ENCODE results near the gene IPCEF1.

The IPCEF1 gene

DNA sequence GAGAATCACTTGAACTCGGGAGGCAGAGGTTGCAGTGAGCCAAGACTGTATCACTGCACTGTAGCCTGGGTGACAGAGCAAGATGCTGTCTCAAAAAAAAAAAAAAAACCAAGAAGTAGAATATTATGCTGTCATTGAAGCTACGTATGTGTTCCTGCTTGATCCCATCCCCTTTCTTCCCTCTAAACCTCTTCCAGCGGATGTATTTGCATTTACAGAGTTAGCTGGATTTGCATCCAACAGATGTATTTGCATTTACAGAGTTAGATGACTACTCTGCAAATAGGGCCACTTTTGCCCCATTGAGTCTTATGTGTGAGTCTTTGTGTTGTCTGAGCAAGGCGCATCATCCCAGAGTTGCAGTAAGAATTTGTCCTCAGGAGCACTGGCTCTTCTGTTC is 24.9 kb upstream of the IPCEF1 start (continued):
- TF ChIP-seq, protein P1, sequence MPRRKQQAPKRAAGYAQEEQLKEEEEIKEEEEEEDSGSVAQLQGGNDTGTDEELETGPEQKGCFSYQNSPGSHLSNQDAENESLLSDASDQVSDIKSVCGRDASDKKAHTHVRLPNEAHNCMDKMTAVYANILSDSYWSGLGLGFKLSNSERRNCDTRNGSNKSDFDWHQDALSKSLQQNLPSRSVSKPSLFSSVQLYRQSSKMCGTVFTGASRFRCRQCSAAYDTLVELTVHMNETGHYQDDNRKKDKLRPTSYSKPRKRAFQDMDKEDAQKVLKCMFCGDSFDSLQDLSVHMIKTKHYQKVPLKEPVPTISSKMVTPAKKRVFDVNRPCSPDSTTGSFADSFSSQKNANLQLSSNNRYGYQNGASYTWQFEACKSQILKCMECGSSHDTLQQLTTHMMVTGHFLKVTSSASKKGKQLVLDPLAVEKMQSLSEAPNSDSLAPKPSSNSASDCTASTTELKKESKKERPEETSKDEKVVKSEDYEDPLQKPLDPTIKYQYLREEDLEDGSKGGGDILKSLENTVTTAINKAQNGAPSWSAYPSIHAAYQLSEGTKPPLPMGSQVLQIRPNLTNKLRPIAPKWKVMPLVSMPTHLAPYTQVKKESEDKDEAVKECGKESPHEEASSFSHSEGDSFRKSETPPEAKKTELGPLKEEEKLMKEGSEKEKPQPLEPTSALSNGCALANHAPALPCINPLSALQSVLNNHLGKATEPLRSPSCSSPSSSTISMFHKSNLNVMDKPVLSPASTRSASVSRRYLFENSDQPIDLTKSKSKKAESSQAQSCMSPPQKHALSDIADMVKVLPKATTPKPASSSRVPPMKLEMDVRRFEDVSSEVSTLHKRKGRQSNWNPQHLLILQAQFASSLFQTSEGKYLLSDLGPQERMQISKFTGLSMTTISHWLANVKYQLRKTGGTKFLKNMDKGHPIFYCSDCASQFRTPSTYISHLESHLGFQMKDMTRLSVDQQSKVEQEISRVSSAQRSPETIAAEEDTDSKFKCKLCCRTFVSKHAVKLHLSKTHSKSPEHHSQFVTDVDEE (CRISPR knock-in tag; IDR thresholded peaks at IDR 0.05) = no peak
- TF ChIP-seq ZNF70 (CRISPR knock-in tag; IDR thresholded peaks at IDR 0.05) = no peak
- TF ChIP-seq TOX (CRISPR knock-in tag; IDR thresholded peaks at IDR 0.05; ENCODE audit: borderline replicate concordance) = no peak
- no peak for TF ChIP-seq RARB (CRISPR knock-in tag; IDR thresholded peaks at IDR 0.05)
- TF ChIP-seq ESRRG (CRISPR knock-in tag; IDR thresholded peaks at IDR 0.05) = no peak
- no peak for TF ChIP-seq TCF4 (CRISPR knock-in tag; IDR thresholded peaks at IDR 0.05; ENCODE audit: borderline replicate concordance)
- TF ChIP-seq CSDC2 (CRISPR knock-in tag; IDR thresholded peaks at IDR 0.05) = no peak

DNA sequence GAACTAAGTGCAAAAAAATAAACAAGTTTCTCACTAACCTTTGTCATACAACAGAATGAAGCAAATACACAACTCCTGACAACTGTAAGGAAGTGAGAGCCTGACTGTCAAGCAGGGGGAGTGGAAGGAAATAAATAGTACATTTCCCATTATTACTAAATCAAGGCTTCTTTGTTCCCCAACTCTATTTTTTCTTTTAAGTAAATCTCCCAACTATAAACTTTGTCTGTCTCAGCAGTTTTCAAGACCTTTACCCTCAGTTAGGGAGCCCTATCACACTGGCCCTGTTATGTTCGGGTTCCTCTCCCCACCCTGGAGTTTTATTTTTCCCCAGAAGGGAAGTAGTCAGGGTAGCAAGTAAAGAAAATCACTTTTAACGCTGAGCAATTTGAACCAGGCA is 24.1 kb upstream of the IPCEF1 start:
- no peak for TF ChIP-seq SNAI2 (CRISPR knock-in tag; IDR thresholded peaks at IDR 0.05)
- TF ChIP-seq OSR1 (CRISPR knock-in tag; IDR thresholded peaks at IDR 0.05) = no peak
- TF ChIP-seq, protein P2, sequence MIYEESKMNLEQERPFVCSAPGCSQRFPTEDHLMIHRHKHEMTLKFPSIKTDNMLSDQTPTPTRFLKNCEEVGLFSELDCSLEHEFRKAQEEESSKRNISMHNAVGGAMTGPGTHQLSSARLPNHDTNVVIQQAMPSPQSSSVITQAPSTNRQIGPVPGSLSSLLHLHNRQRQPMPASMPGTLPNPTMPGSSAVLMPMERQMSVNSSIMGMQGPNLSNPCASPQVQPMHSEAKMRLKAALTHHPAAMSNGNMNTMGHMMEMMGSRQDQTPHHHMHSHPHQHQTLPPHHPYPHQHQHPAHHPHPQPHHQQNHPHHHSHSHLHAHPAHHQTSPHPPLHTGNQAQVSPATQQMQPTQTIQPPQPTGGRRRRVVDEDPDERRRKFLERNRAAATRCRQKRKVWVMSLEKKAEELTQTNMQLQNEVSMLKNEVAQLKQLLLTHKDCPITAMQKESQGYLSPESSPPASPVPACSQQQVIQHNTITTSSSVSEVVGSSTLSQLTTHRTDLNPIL (CRISPR knock-in tag; IDR thresholded peaks at IDR 0.05; ENCODE audit: low read depth) = no peak
- TF ChIP-seq, protein P3, sequence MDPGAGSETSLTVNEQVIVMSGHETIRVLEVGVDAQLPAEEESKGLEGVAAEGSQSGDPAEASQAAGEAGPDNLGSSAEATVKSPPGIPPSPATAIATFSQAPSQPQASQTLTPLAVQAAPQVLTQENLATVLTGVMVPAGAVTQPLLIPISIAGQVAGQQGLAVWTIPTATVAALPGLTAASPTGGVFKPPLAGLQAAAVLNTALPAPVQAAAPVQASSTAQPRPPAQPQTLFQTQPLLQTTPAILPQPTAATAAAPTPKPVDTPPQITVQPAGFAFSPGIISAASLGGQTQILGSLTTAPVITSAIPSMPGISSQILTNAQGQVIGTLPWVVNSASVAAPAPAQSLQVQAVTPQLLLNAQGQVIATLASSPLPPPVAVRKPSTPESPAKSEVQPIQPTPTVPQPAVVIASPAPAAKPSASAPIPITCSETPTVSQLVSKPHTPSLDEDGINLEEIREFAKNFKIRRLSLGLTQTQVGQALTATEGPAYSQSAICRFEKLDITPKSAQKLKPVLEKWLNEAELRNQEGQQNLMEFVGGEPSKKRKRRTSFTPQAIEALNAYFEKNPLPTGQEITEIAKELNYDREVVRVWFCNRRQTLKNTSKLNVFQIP (CRISPR knock-in tag; IDR thresholded peaks at IDR 0.05; ENCODE audit: borderline replicate concordance, low read depth) = no peak
- no peak for TF ChIP-seq GLIS3 (CRISPR knock-in tag; IDR thresholded peaks at IDR 0.05)
- TF ChIP-seq, protein P4, sequence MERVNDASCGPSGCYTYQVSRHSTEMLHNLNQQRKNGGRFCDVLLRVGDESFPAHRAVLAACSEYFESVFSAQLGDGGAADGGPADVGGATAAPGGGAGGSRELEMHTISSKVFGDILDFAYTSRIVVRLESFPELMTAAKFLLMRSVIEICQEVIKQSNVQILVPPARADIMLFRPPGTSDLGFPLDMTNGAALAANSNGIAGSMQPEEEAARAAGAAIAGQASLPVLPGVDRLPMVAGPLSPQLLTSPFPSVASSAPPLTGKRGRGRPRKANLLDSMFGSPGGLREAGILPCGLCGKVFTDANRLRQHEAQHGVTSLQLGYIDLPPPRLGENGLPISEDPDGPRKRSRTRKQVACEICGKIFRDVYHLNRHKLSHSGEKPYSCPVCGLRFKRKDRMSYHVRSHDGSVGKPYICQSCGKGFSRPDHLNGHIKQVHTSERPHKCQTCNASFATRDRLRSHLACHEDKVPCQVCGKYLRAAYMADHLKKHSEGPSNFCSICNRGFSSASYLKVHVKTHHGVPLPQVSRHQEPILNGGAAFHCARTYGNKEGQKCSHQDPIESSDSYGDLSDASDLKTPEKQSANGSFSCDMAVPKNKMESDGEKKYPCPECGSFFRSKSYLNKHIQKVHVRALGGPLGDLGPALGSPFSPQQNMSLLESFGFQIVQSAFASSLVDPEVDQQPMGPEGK (CRISPR knock-in tag; IDR thresholded peaks at IDR 0.05; ENCODE audit: borderline replicate concordance) = no peak
- TF ChIP-seq ZNF70 (CRISPR knock-in tag; IDR thresholded peaks at IDR 0.05) = no peak
- TF ChIP-seq ESRRG (CRISPR knock-in tag; IDR thresholded peaks at IDR 0.05) = no peak
- TF ChIP-seq ZFP30 (CRISPR knock-in tag; IDR thresholded peaks at IDR 0.05) = no peak
- no peak for TF ChIP-seq TCF4 (CRISPR knock-in tag; IDR thresholded peaks at IDR 0.05; ENCODE audit: borderline replicate concordance)
- TF ChIP-seq ZNF565 (CRISPR knock-in tag; conservative IDR thresholded peaks at IDR 0.05; ENCODE audit: low read depth) = no peak
- no peak for TF ChIP-seq ZFP3 (CRISPR knock-in tag; IDR thresholded peaks at IDR 0.05)
- no peak for TF ChIP-seq CSDC2 (CRISPR knock-in tag; IDR thresholded peaks at IDR 0.05)
- TF ChIP-seq ARNTL (CRISPR knock-in tag; IDR thresholded peaks at IDR 0.05; ENCODE audit: borderline replicate concordance, low read depth) = no peak
- TF ChIP-seq, protein P5, sequence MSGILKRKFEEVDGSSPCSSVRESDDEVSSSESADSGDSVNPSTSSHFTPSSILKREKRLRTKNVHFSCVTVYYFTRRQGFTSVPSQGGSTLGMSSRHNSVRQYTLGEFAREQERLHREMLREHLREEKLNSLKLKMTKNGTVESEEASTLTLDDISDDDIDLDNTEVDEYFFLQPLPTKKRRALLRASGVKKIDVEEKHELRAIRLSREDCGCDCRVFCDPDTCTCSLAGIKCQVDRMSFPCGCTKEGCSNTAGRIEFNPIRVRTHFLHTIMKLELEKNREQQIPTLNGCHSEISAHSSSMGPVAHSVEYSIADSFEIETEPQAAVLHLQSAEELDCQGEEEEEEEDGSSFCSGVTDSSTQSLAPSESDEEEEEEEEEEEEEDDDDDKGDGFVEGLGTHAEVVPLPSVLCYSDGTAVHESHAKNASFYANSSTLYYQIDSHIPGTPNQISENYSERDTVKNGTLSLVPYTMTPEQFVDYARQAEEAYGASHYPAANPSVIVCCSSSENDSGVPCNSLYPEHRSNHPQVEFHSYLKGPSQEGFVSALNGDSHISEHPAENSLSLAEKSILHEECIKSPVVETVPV (CRISPR knock-in tag; IDR thresholded peaks at IDR 0.05) = no peak
- TF ChIP-seq ISL1 (CRISPR knock-in tag; IDR thresholded peaks at IDR 0.05) = no peak
- no peak for TF ChIP-seq RARB (CRISPR knock-in tag; IDR thresholded peaks at IDR 0.05)
- no peak for TF ChIP-seq BACH2 (CRISPR knock-in tag; IDR thresholded peaks at IDR 0.05; ENCODE audit: borderline replicate concordance)
- ATAC-seq = no peak

DNA sequence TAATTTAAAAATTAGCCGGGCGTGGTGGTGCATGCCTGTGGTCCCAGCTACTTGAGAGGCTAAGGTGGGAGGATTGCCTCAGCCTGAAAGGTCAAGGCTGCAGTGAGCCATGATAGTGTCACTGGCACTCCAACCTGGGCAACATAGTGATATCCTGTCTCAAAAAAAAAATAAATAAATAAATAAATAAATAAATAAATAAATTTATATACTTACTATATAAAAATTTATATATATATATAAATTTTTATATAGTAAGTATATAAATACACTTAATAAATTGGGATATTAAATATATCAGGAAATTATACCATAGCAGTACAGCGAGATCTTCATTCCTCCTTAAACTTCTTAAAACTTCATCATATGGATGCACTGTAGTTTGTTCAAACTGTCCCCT is 23.0 kb upstream of the IPCEF1 start:
- no peak for ATAC-seq
- TF ChIP-seq CSDC2 (CRISPR knock-in tag; IDR thresholded peaks at IDR 0.05) (no peak), ZFP30 (CRISPR knock-in tag; IDR thresholded peaks at IDR 0.05) (no peak), ZNF8 (CRISPR knock-in tag; IDR thresholded peaks at IDR 0.05) (no peak), PPARA (CRISPR knock-in tag; IDR thresholded peaks at IDR 0.05; ENCODE audit: borderline replicate concordance) (no peak), TOX (CRISPR knock-in tag; IDR thresholded peaks at IDR 0.05; ENCODE audit: borderline replicate concordance) (no peak), BACH2 (CRISPR knock-in tag; IDR thresholded peaks at IDR 0.05; ENCODE audit: borderline replicate concordance) (no peak)
- TF ChIP-seq, protein P1 (CRISPR knock-in tag; IDR thresholded peaks at IDR 0.05) = no peak
- TF ChIP-seq, protein P2 (CRISPR knock-in tag; IDR thresholded peaks at IDR 0.05; ENCODE audit: low read depth) = no peak
- TF ChIP-seq, protein P3 (CRISPR knock-in tag; IDR thresholded peaks at IDR 0.05; ENCODE audit: borderline replicate concordance, low read depth) = no peak
